Measurements from ENCODE around the gene CHAMP1.

CHAMP1 gene

DNA sequence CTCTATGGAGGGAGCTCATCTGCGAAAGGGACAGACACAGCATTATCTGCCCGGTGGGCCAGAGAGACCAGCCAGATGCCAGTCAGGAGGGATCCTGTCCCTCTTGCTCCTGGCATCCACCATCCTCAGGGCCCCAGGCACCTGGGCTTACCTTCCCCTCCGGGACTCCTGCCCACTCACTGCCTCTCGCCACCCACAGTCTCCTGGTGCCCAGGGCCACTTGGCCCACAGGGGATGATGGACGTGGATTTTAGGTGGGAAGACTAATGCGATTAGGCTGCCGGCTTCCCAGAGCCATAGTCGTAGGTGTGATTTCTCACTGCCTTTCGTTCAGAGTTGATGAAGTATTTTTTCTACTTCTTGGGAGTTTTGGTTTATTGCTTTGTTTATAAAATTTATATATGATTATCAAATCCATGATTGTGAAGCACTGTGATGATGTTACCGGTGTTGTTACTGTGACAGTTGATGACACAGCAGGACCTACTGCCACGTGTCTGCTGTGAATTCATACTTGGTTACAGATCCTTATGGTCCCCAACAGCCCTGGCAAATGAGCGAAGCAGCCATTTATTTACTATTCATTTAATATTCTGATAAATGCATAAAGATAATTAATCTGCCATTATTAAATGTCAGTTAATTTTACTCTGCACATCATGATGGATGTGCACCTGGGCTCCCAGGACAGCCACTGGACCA lies 14.5 kb upstream of the CHAMP1 start:
- no peak for TF ChIP-seq ZFX (IDR thresholded peaks at IDR 0.05; ENCODE audit: borderline replicate concordance)
- TF ChIP-seq, protein P1, sequence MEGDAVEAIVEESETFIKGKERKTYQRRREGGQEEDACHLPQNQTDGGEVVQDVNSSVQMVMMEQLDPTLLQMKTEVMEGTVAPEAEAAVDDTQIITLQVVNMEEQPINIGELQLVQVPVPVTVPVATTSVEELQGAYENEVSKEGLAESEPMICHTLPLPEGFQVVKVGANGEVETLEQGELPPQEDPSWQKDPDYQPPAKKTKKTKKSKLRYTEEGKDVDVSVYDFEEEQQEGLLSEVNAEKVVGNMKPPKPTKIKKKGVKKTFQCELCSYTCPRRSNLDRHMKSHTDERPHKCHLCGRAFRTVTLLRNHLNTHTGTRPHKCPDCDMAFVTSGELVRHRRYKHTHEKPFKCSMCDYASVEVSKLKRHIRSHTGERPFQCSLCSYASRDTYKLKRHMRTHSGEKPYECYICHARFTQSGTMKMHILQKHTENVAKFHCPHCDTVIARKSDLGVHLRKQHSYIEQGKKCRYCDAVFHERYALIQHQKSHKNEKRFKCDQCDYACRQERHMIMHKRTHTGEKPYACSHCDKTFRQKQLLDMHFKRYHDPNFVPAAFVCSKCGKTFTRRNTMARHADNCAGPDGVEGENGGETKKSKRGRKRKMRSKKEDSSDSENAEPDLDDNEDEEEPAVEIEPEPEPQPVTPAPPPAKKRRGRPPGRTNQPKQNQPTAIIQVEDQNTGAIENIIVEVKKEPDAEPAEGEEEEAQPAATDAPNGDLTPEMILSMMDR (IDR thresholded peaks at IDR 0.05), result no peak
- H3K27ac ChIP-seq, result no peak overlapping the region

DNA sequence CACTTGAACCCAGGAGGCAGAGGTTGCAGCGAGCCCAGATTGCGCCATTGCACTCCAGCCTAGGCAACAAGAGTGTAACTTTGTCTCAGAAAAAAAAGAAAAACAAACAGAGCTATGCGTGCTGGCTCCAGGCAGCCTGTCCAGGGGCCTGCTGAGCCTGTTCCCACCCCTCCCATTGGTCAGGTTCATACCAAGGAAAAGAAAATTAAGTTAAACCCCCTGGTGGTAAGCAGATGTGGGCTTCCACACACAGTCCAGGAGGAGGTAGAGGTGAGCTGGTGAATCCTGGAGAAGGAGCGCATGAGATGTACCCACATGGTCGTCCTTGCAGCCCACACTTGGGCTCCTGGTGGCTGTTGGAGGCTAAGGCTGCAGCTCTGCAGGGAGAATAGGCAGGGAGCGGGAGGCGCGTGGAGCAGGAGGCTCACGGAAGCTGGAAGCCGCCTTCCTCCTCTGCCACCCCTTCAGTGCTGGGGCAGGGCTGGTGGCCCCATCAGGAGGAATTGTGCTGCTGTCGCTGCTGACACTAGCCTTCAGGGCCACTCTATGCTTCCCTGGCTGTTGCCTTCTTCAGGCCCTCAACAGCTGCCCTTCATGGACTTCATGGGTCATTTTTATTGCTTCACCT lies 10.5 kb upstream of the CHAMP1 start:
- H3K27ac ChIP-seq, result no peak overlapping the region
- no peak for TF ChIP-seq ZFX (IDR thresholded peaks at IDR 0.05; ENCODE audit: borderline replicate concordance)
- TF ChIP-seq, protein P1 (IDR thresholded peaks at IDR 0.05), result no peak

DNA sequence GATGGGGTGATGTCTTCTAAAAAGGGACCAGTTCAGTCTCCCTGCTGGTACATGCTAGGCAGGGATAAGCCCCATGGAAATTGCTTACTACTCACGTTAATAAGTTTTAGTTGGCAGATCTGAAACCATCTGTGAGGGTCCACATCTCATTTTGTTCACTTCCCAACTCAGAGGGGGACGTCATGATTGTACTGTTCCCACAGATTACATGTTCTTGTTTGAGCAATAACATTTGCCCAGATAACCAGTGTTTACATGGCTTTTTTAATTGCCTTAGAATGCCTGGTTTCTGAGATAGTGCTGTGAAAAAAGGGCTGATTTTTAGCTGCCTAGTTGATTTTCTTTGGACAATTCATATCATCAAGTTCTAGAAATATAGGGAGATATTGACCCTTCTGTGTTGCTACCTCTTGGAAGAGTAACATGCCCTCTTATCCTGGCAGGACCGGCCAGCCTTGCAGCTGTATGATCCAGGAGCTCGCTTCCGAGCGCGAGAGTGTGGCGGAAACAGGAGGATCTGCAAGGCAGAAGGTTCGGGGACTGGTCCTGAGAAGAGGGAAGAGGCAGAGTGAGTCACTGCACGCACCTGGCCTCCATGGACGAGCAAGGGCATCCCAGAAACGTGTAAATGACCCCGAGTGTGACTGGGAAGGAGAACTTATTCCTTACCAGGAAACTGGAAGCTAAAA lies 9.8 kb upstream of the CHAMP1 start:
- TF ChIP-seq ZFX (IDR thresholded peaks at IDR 0.05; ENCODE audit: borderline replicate concordance), result no peak
- TF ChIP-seq, protein P1 (IDR thresholded peaks at IDR 0.05), result no peak
- H3K27ac ChIP-seq, result no peak overlapping the region

DNA sequence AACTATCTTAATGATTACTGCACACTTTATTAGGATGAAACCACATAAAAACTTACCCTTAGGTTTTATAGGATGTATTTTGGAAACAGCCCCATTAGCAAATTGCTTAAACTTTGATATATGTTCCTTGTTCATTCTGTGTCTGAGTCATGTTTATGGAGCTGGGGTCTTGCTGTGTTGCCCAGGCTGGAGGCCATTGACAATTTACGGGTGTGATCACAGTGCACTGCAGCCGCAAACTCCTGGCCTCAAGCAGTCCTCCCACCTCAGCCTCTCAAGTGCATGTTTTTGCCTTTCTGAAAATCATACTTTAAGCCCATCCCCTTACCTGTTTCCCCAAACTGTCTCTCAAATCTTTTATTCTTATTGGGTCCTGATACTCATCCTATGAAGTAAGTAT lies 5.2 kb upstream of the CHAMP1 start:
- H3K27ac ChIP-seq, result no peak overlapping the region
- TF ChIP-seq, protein P1 (IDR thresholded peaks at IDR 0.05), result no peak
- TF ChIP-seq ZFX (IDR thresholded peaks at IDR 0.05; ENCODE audit: borderline replicate concordance), result no peak

DNA sequence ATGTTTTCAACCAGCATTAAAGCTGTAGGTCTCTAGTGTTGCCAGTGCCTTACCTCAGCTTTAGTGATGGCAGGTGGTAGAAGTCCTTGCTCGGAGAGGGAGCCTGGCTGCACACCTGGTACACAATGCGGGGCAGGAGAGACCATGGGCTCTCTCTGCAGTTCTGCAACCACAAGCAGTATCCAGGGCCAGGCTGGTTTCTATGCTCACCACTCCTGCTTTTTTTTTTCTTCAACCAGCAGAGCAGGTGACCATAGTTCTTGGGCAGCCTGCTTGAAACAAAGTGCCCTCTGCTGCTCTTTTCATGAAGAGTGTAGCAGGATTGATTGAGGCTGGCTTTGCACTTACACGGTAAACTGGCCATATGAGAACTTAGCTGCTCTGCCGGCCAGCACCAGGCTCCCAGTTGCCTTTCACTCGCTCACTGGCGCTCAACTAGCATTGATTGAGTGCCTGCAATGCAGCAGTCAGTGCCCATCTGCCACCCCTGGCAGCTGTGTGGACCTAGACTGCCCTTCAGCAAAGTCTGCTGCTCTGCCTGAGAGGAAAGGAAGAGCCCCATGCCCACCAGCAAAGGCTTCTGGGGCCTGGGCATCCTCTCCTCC lies 4.4 kb upstream of the CHAMP1 start:
- TF ChIP-seq, protein P1 (IDR thresholded peaks at IDR 0.05), result no peak
- no peak for TF ChIP-seq ZFX (IDR thresholded peaks at IDR 0.05; ENCODE audit: borderline replicate concordance)
- H3K27ac ChIP-seq, result no peak overlapping the region

DNA sequence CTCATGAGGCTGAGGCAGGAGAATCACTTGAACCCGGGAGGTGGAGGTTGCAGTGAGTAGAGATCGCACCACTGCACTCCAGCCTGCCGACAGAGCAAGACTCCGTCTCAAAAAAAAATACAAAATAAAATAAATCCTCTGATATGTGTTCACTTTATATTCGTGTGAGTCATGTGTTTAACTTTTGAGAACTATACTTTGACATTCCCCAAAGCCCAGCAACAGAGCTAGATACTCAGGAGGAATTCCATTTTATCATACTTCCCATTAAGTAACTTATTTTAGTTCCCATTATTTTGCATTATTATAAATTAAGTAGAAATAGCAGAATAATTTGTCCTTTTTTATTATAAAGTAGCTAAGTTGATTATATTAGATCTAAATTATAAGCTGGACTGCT lies 3.3 kb upstream of the CHAMP1 start:
- TF ChIP-seq, protein P1 (IDR thresholded peaks at IDR 0.05), result no peak
- TF ChIP-seq ZFX (IDR thresholded peaks at IDR 0.05; ENCODE audit: borderline replicate concordance), result no peak
- H3K27ac ChIP-seq, result no peak overlapping the region

All from 22Rv1 (cell line).